Measurements from ENCODE around the gene CD4. TPM values are rescaled to one million over a fixed set of nuclear protein-coding genes. Genes with fewer than 3 reads are reported as not detected.

Gene CD4
- total RNA-seq, 1 donor from 2014 or later: 0.75 TPM

GRCh38 chr12:6750506-6750905 is 38.8 kb upstream of the CD4 start:
- no peak for TF ChIP-seq CTCF (conservative IDR thresholded peaks at IDR 0.05; ENCODE audit: low read depth, low read length)
- H3K4me3 ChIP-seq (ENCODE audit: low read depth, low read length): no peak overlapping the region
- no peak for DNase-seq (ENCODE audit: low read depth)

- peak overlapping the region; percentile 78 for H3K4me3 ChIP-seq (ENCODE audit: low read depth, low read length)
- no peak for DNase-seq (ENCODE audit: low read depth)
Measured at GRCh38 chr12:6751767-6752166, 37.6 kb upstream of the CD4 start.

GRCh38 chr12:6752167-6752920 is 37.0 kb upstream of the CD4 start:
- peak overlapping the region; percentile 78 for H3K4me3 ChIP-seq (ENCODE audit: low read depth, low read length)
- DNase-seq (ENCODE audit: low read depth): no peak
- peak; percentile 46 for TF ChIP-seq CTCF (conservative IDR thresholded peaks at IDR 0.05; ENCODE audit: low read depth, low read length)

More at GRCh38 chr12:6751767-6752166, 37.6 kb upstream of the CD4 start:
- no peak for TF ChIP-seq CTCF (conservative IDR thresholded peaks at IDR 0.05; ENCODE audit: low read depth, low read length)

GRCh38 chr12:6752921-6753771 is 36.2 kb upstream of the CD4 start, which contains the start of gene MLF2:
Gene MLF2 (minus strand): TSS chr12:6753141. CDS start chr12:6752334, 807 bp downstream.
- TF ChIP-seq CTCF (conservative IDR thresholded peaks at IDR 0.05; ENCODE audit: low read depth, low read length): peak; percentile 98
- peak within 1 kb of the TSS; percentile 78 for H3K4me3 ChIP-seq (ENCODE audit: low read depth, low read length)
- DNase-seq (ENCODE audit: low read depth): peak; percentile 81

GRCh38 chr12:6753772-6754356 is 35.5 kb upstream of the CD4 start:
- no peak overlapping the region for H3K4me3 ChIP-seq (ENCODE audit: low read depth, low read length)
- DNase-seq (ENCODE audit: low read depth): no peak
- no peak for TF ChIP-seq CTCF (conservative IDR thresholded peaks at IDR 0.05; ENCODE audit: low read depth, low read length)

- DNase-seq (ENCODE audit: low read depth): no peak
- no peak overlapping the region for H3K4me3 ChIP-seq (ENCODE audit: low read depth, low read length)
- no peak for TF ChIP-seq CTCF (conservative IDR thresholded peaks at IDR 0.05; ENCODE audit: low read depth, low read length)
Measured at GRCh38 chr12:6754411-6754810, 34.9 kb upstream of the CD4 start.

All from epithelial cell of proximal tubule (primary cell).